Measurements from ENCODE around the gene IPMK.
"Not testable (repeated sequence)": the region's sequence is repeated elsewhere in the genome, so short reads cannot be mapped to it uniquely, and the experiment has no call there.

The IPMK gene

DNA sequence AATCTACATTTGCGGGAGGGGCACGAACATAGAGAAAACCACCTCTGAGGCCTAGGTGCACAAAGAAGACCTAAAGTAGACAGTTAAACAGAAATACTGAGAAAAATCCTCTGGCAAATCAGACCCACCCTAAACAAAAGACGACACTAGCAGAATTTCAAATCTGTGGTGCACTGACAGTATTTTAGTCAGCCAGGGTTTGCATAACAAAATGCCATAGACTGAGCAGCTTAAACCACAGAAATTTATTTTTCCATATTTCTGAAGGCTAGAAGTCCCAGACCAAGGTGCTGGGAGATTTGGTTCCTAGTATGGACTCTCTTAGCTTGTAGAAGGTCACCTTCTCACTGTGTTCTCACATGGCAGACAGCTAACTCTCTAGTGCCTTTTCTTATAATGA is 26.3 kb downstream of the IPMK start:
- TF ChIP-seq, protein P1, sequence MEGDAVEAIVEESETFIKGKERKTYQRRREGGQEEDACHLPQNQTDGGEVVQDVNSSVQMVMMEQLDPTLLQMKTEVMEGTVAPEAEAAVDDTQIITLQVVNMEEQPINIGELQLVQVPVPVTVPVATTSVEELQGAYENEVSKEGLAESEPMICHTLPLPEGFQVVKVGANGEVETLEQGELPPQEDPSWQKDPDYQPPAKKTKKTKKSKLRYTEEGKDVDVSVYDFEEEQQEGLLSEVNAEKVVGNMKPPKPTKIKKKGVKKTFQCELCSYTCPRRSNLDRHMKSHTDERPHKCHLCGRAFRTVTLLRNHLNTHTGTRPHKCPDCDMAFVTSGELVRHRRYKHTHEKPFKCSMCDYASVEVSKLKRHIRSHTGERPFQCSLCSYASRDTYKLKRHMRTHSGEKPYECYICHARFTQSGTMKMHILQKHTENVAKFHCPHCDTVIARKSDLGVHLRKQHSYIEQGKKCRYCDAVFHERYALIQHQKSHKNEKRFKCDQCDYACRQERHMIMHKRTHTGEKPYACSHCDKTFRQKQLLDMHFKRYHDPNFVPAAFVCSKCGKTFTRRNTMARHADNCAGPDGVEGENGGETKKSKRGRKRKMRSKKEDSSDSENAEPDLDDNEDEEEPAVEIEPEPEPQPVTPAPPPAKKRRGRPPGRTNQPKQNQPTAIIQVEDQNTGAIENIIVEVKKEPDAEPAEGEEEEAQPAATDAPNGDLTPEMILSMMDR (IDR thresholded peaks at IDR 0.05; ENCODE audit: insufficient read depth, missing control alignments), result no peak
- FAIRE-seq (no peak), DNase-seq (ENCODE audit: insufficient read length, low spot score) (no peak)

DNA sequence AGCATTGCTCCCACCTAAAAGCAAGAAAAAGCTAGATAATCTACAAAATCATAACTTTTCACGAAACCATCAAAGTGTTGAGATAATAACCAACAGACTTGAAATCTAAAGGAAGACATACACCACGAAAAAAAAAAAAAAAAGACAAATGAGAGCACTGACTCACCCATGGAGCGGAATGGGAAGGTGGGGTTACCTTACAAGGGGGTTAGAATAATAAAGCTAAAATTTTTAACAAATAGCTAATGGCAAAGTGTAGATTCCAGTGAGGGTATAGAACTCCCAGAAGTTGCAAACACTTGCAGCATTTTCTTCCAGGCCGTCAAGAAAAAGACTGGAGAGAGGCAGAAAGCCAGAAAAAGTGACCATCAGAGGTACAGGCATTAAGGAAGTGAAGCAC is 27.2 kb downstream of the IPMK start:
- TF ChIP-seq, protein P1 (IDR thresholded peaks at IDR 0.05; ENCODE audit: insufficient read depth, missing control alignments), result no peak
- DNase-seq (ENCODE audit: insufficient read length, low spot score) (no peak), FAIRE-seq (no peak)

DNA sequence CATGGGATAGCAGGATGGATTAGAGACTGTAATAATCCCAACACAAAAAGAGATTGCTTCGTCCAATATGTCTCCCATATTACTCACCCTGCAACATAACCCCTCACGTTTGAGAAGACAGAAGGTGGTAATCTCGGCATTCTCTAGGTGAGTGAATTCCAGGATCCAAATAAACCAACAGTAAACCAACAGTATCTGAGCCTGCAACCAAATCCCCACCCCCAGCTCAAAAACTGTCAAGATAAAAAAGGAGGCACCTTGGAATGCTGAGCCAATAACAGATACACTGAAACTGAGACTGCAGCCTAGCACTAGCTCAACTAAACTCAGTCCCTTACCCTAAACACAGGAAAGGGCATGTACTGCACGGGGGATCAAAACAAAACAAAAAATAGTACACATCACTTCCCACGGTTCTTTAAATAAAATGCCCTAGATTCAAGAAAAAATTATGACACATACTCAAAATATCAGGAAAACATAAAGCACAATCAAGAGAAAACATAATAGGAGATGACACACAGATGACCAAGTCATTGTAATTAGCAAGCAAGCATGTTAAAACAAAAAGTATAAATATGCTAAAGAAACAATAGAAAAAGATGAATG is 28.0 kb downstream of the IPMK start:
- FAIRE-seq (peak; percentile 77), DNase-seq (ENCODE audit: insufficient read length, low spot score) (no peak)
- TF ChIP-seq, protein P1 (IDR thresholded peaks at IDR 0.05; ENCODE audit: insufficient read depth, missing control alignments), result no peak

DNA sequence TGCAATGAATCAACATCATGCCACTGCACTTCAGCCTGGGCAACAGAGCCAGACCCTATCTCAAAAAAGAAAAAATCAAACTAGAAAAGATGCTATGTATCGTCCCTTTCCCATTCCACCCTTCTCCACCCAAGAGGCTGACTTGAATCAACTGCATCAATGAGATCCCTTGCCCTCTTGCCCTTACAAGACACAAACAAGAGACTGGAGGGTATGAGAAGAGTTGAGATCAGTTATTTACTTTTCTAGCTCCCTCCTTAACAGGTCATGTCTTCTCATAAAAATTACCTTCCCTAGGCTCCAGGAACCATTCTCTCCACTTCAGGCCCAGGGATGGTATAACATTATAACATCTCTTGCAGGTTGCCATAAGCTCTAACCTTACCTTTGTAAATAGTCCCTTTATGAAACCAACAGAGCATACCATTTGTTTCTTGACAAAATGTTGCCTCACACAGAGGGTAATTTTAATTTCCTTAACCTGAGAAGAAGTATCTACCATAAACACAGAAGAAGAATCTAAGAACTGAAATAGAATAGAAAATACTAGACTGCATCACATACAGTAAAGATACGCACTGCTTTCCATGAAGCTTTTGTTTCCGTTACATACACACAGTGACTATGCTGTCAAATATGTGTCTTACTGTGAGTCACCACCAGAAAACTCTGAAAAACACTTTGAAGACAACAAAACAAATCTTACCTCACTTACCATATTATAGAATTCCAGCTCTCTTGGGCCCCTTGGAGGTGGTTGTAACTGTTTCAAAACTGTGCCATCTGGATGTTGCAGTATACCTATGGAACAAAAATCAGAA is 30.5 kb downstream of the IPMK start:
- TF ChIP-seq, protein P1 (IDR thresholded peaks at IDR 0.05; ENCODE audit: insufficient read depth, missing control alignments), result no peak
- FAIRE-seq (no peak), DNase-seq (ENCODE audit: insufficient read length, low spot score) (no peak)

DNA sequence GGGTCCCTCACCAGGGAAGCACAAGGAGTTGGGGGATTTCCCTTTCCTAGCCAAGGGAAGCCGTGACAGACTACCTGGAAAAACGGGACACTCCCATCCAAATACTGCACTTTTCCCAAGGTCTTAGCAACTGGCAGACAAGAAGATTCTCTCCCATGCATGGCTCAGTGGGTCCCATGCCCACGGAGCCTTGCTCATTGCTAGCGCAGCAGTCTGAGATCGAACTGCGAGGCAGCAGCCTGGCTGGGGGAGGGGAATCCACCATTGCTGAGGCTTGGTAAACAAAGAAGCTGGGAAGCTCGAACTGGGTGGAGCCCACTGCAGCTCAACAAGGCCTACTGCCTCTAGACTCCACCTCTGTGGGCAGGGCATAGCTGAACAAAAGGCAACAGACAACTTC is 37.8 kb downstream of the IPMK start:
- not testable (repeated sequence) for DNase-seq (ENCODE audit: insufficient read length, low spot score); FAIRE-seq

DNA sequence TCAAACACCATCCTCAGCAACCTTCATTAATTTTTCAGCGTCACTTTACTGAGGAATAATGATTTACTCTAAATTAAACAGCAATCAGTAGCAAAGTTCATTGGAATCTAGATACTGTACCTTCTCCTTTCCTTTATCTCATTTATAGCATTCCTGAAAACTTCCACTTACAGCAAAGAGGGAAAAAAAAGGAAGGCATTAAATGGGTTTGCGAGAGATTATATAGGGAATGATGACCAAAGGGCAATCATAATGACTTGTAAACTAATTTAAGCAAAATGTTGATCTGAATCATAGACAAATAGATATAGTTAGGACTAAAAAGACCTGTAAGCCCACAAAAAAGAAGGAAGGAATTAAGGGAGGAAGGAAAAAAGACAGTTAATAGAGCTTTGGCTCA is 42.0 kb downstream of the IPMK start:
- TF ChIP-seq, protein P1 (IDR thresholded peaks at IDR 0.05; ENCODE audit: insufficient read depth, missing control alignments), result no peak
- DNase-seq (ENCODE audit: insufficient read length, low spot score), result no peak
- peak; percentile 55 for FAIRE-seq

DNA sequence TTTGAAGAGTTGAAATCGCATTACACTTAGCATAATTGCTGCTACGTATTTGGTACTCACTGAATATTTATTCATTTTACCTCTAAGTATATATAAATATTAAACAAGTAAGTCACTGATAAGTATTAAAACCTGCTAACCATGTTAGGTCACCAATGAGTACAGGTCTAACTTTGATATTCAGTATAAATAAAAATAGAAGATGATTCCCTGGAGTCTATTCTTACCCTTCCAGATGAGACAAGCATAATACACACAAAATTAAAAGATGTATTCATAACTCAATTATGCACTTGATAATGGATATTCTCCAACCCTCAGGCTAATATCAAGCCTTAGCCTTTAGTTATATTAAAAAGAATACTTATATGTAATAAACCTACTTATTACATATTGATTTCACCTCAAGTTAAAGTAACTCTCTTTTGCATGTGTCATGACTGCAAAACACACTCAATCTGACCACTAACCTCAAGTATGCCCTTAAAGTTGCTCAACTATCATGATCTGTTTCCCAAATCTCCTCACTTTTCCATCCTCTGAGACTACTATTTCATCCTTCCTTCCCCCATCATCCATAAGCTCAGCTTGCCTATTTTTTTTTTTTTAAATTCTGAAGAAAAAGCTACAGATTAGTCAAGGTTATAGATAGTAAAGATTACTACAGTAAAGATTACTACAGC is 46.8 kb downstream of the IPMK start:
- FAIRE-seq, result no peak
- TF ChIP-seq, protein P1 (IDR thresholded peaks at IDR 0.05; ENCODE audit: insufficient read depth, missing control alignments), result no peak
- no peak for DNase-seq (ENCODE audit: insufficient read length, low spot score)
